D721Med (cell line): ENCODE results near the gene GTF3C4.

Experiments
- DNase-seq: peaks from one replicate; pipeline ENCODE4 v3.0.0; 2011; ENCODE audit warnings: low spot score; ENCODE audit not compliant: insufficient read length
- FAIRE-seq: peaks from 2 replicates; lab custom pipeline; 2011; peaks lifted over from hg19 to GRCh38; lab: Jason Lieb, UNC
- TF ChIP-seq, protein P1 (sequence below): IDR thresholded peaks from 2 replicates; pipeline ENCODE4 v1.5.1; 2012; ENCODE audit warnings: mild to moderate bottlenecking, control low read depth; ENCODE audit not compliant: insufficient read depth; ENCODE audit errors: missing control alignments

GTF3C4 gene

DNA sequence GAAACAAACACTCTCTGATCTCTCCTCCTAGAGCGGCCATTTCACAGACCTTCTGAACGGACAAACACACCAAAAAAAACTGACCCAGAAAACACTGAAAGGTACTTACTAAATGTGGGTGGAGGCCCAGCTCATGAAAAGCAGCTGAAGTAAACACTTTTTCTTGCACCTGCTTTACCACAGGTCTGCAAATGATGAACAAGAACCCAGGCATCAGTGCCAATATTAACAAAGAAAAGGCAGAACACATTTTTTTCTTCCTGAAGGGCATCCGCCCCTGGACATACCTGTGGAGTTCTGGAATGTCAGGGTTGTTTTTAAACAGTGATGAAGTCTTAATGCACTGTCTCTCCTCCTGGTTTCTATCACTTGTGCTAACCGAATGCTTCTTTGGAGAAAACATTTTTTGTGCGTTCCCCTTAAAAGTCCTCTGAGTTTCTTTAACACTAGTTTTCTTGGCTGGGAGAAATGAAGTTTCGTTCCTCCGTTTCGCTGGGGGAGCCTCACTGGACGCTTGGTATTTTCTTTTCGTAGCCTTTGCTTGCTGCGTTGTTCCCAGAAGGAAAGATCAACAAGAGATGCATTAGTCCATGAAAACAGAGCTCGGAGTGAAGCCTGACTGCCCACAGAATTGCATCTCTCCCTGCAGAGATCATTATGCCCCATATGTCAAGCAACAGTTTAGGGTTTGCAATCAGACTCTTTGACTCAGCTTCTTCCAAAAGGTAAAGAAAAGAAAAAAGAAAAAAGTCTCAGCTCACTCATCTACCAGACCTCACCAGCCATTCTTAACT lies 7.9 kb upstream of the GTF3C4 start:
- DNase-seq (no peak), FAIRE-seq (no peak)
- TF ChIP-seq, protein P1, sequence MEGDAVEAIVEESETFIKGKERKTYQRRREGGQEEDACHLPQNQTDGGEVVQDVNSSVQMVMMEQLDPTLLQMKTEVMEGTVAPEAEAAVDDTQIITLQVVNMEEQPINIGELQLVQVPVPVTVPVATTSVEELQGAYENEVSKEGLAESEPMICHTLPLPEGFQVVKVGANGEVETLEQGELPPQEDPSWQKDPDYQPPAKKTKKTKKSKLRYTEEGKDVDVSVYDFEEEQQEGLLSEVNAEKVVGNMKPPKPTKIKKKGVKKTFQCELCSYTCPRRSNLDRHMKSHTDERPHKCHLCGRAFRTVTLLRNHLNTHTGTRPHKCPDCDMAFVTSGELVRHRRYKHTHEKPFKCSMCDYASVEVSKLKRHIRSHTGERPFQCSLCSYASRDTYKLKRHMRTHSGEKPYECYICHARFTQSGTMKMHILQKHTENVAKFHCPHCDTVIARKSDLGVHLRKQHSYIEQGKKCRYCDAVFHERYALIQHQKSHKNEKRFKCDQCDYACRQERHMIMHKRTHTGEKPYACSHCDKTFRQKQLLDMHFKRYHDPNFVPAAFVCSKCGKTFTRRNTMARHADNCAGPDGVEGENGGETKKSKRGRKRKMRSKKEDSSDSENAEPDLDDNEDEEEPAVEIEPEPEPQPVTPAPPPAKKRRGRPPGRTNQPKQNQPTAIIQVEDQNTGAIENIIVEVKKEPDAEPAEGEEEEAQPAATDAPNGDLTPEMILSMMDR: no peak

DNA sequence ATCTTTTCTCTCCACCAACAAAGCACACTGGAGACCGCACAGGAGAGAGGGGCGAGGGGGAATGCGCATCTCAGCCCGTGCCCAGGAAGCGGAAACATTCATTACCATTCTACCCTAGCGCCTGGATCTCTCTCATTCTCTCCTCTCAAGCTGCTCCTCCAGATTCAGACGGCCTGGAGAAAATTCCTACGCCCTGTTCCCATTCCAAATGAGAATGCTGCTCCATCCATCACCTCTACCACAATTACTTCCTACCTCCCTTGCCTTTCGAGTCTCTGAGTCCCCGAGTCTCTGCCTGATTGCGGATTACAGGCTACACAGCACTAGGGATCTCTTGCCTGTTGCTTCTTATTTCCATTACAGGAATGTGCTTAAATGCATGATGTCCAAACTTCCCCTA lies 7.1 kb upstream of the GTF3C4 start:
- no peak for FAIRE-seq
- no peak for DNase-seq
- TF ChIP-seq, protein P1: no peak

DNA sequence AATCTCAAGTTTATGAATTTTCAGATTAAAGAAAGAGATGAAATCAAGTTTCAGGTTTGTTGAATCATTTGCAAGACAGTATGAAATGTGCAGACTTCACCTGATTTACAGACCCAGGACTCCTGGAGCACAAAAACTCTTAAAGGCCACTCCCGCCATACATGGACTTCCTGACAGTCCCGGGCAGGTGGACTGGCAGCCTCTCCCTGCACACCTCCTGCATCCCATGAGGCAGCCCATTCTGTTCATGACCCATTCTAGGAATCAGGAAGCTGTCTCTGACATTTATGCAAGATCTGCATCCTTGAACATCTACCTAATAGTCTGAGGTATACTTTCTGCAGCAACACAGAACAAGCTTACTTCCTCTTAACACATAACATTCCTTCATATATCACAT lies 6.4 kb upstream of the GTF3C4 start:
- FAIRE-seq: no peak
- TF ChIP-seq, protein P1: no peak
- DNase-seq: no peak

DNA sequence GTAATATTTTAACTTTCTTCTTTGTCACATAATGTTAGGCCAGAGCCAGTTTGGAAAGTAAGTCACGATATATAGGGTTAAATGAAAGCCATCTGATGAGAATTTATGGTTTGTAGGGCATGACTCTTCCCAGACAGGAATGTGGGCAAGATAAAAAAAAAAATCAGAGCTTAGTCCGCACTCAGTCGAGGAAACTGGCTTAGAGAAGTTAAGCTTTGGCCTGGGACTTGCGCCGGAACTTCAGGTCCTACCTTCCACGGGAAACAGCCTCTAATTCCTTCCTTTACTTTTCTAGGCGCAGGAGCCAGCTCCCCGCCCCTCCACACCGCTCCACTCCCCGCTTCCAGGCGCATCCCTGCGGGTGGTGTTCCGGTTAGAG lies 956 bp upstream of the GTF3C4 start:
- no peak for FAIRE-seq
- TF ChIP-seq, protein P1: no peak
- DNase-seq: peak; percentile 28

DNA sequence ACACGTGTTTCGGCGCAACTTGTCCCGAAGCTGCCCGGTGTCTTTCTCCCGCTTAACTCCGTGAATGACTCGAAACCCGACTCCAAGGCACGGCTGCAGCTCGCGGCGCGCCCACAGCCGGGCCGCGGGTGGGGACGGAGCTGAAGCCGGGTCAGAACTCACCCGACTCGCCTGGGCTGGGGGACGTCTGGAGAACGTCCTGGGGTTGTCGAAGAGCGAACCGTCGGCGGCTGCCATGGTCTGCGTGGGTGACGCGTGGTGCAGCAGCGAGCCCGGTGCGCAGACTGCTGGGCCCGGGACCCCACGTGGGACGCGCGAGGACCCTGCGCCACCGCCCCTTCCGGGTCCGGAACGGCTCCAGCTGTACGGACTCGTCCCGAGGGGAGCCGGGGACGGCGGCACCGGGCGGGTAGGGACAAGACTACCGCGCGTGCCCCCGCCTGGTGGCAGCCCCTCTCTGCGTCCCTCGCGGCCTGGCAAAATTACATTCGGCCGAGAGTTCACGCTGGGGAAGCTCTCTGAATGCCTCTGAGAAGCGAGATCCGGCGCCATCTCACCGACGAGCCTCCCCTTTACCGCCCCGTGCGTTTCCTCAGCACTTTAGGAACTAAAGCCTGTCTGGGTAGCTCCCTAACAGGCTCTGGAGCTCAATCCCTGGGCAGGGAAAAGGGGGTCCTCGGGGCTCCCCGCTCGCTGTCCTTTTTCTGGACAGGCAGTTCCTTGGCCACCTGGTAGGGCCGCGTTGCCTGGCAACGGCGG lies 387 bp upstream of the GTF3C4 start, which contains the start of gene DDX31:
Gene DDX31 (minus strand): TSS at position 286 of the 759 bp plus-strand sequence. CDS start 49 bp downstream, at position 237.
- TF ChIP-seq, protein P1: no peak
- no peak for FAIRE-seq
- peak; percentile 68 for DNase-seq

DNA sequence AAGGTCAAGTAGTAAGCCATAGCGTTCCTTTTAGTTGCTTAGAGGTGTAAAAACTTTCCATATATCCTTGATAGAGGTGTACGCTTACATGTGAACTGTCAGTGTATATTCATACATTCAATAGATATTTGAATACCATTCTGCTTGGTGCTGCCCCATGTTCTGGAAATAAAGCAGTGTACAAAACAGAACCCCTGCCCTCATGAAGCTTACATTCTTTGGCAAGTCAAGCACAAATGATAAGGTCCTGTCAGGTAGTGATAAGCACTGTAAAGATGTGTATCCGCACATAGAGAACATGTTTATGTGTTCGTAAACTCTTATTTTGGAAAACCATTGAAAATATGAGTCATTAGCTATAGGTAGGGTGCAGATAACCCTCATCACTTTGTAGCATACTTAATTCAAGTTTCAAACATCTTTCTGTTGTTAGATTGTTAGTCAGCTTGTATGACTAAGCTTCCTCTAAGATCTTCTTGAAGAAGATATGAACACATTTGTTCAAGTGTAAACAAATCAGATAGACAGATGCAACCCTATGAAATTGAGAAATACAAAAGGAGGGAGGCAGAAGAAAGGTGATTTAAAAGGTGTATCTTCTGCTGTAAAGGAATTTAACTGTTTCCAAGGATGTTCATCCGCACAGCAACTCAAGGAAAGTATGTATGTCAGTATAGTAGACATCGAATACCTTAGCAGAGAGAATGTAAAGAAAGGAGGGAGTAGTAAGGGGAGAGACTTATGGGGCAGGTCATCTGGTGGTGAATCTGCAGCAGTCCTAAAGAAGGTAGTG lies 1.6 kb downstream of the GTF3C4 start:
- DNase-seq: no peak
- no peak for FAIRE-seq
- TF ChIP-seq, protein P1: no peak
